ENCODE results near the gene CACNG3.

The CACNG3 gene

GRCh38 chr16:24255456-24256371 is at the start of gene CACNG3:
CACNG3 (plus strand) TSS chr16:24256335; CDS start chr16:24256755, 420 bp downstream.
- no peaks in the 10 kb centered on the region for H3K36me3 ChIP-seq (ENCODE audit: control insufficient read depth, low read depth, low read length)

GRCh38 chr16:24206926-24207325 is 49.2 kb upstream of the CACNG3 start:
- Histone ChIP-seq H3K4me3 (ENCODE audit: low read length) (no peak overlapping the region), H3K36me3 (ENCODE audit: control insufficient read depth, low read depth, low read length) (no peaks in the 10 kb centered on the region), H3K4me1 (ENCODE audit: control insufficient read depth, low read depth, low read length) (peaks cover 20% of the 10 kb centered on the region), H3K9me3 (ENCODE audit: control insufficient read depth, low read depth, low read length) (no peaks in the 10 kb centered on the region), H3K9ac (ENCODE audit: low read length) (no peak overlapping the region), H3K27ac (ENCODE audit: low read length) (no peak overlapping the region), H3K27me3 (ENCODE audit: control insufficient read depth, insufficient read depth, low read length) (no peaks in the 10 kb centered on the region)

More at GRCh38 chr16:24255456-24256371, at the start of gene CACNG3:
- no peaks in the 10 kb centered on the region for H3K9me3 ChIP-seq (ENCODE audit: control insufficient read depth, low read depth, low read length)
- peaks cover 43% of the 10 kb centered on the region for H3K27me3 ChIP-seq (ENCODE audit: control insufficient read depth, insufficient read depth, low read length)
- H3K9ac ChIP-seq (ENCODE audit: low read length): no peak within 1 kb of the TSS
- peak within 1 kb of the TSS; percentile 69 for H3K4me3 ChIP-seq (ENCODE audit: low read length)
- H3K27ac ChIP-seq (ENCODE audit: low read length): no peak within 1 kb of the TSS
- peaks cover 3% of the 10 kb centered on the region for H3K4me1 ChIP-seq (ENCODE audit: control insufficient read depth, low read depth, low read length)

- Histone ChIP-seq H3K9ac (ENCODE audit: low read length) (no peak overlapping the region), H3K4me1 (ENCODE audit: control insufficient read depth, low read depth, low read length) (peaks cover 20% of the 10 kb centered on the region), H3K4me3 (ENCODE audit: low read length) (no peak overlapping the region), H3K36me3 (ENCODE audit: control insufficient read depth, low read depth, low read length) (no peaks in the 10 kb centered on the region), H3K9me3 (ENCODE audit: control insufficient read depth, low read depth, low read length) (no peaks in the 10 kb centered on the region), H3K27me3 (ENCODE audit: control insufficient read depth, insufficient read depth, low read length) (no peaks in the 10 kb centered on the region), H3K27ac (ENCODE audit: low read length) (no peak overlapping the region)
Measured at GRCh38 chr16:24208710-24209109, 47.4 kb upstream of the CACNG3 start.

GRCh38 chr16:24214992-24215391 is 41.1 kb upstream of the CACNG3 start:
- no peak overlapping the region for H3K4me3 ChIP-seq (ENCODE audit: low read length)
- no peaks in the 10 kb centered on the region for H3K27me3 ChIP-seq (ENCODE audit: control insufficient read depth, insufficient read depth, low read length)
- H3K27ac ChIP-seq (ENCODE audit: low read length): no peak overlapping the region
- H3K4me1 ChIP-seq (ENCODE audit: control insufficient read depth, low read depth, low read length): no peaks in the 10 kb centered on the region
- H3K9me3 ChIP-seq (ENCODE audit: control insufficient read depth, low read depth, low read length): no peaks in the 10 kb centered on the region
- no peaks in the 10 kb centered on the region for H3K36me3 ChIP-seq (ENCODE audit: control insufficient read depth, low read depth, low read length)
- no peak overlapping the region for H3K9ac ChIP-seq (ENCODE audit: low read length)

GRCh38 chr16:24216961-24217360 is 39.2 kb upstream of the CACNG3 start:
- Histone ChIP-seq H3K27me3 (ENCODE audit: control insufficient read depth, insufficient read depth, low read length) (no peaks in the 10 kb centered on the region), H3K36me3 (ENCODE audit: control insufficient read depth, low read depth, low read length) (no peaks in the 10 kb centered on the region)

GRCh38 chr16:24217461-24217860 is 38.7 kb upstream of the CACNG3 start:
- Histone ChIP-seq H3K9ac (ENCODE audit: low read length) (no peak overlapping the region), H3K36me3 (ENCODE audit: control insufficient read depth, low read depth, low read length) (no peaks in the 10 kb centered on the region), H3K27me3 (ENCODE audit: control insufficient read depth, insufficient read depth, low read length) (no peaks in the 10 kb centered on the region)

More at GRCh38 chr16:24216961-24217360, 39.2 kb upstream of the CACNG3 start:
- Histone ChIP-seq H3K9ac (ENCODE audit: low read length) (no peak overlapping the region), H3K9me3 (ENCODE audit: control insufficient read depth, low read depth, low read length) (no peaks in the 10 kb centered on the region), H3K4me1 (ENCODE audit: control insufficient read depth, low read depth, low read length) (no peaks in the 10 kb centered on the region), H3K27ac (ENCODE audit: low read length) (no peak overlapping the region), H3K4me3 (ENCODE audit: low read length) (no peak overlapping the region)

GRCh38 chr16:24218299-24218698 is 37.8 kb upstream of the CACNG3 start:
- H3K9ac ChIP-seq (ENCODE audit: low read length): no peak overlapping the region
- H3K36me3 ChIP-seq (ENCODE audit: control insufficient read depth, low read depth, low read length): no peaks in the 10 kb centered on the region
- H3K27ac ChIP-seq (ENCODE audit: low read length): no peak overlapping the region
- H3K4me1 ChIP-seq (ENCODE audit: control insufficient read depth, low read depth, low read length): no peaks in the 10 kb centered on the region
- H3K9me3 ChIP-seq (ENCODE audit: control insufficient read depth, low read depth, low read length): no peaks in the 10 kb centered on the region
- H3K27me3 ChIP-seq (ENCODE audit: control insufficient read depth, insufficient read depth, low read length): no peaks in the 10 kb centered on the region
- no peak overlapping the region for H3K4me3 ChIP-seq (ENCODE audit: low read length)

More at GRCh38 chr16:24217461-24217860, 38.7 kb upstream of the CACNG3 start:
- H3K4me3 ChIP-seq (ENCODE audit: low read length): no peak overlapping the region
- no peak overlapping the region for H3K27ac ChIP-seq (ENCODE audit: low read length)
- H3K9me3 ChIP-seq (ENCODE audit: control insufficient read depth, low read depth, low read length): no peaks in the 10 kb centered on the region
- no peaks in the 10 kb centered on the region for H3K4me1 ChIP-seq (ENCODE audit: control insufficient read depth, low read depth, low read length)

- H3K9me3 ChIP-seq (ENCODE audit: control insufficient read depth, low read depth, low read length): no peaks in the 10 kb centered on the region
- no peaks in the 10 kb centered on the region for H3K27me3 ChIP-seq (ENCODE audit: control insufficient read depth, insufficient read depth, low read length)
- H3K27ac ChIP-seq (ENCODE audit: low read length): no peak overlapping the region
- H3K4me1 ChIP-seq (ENCODE audit: control insufficient read depth, low read depth, low read length): no peaks in the 10 kb centered on the region
- H3K9ac ChIP-seq (ENCODE audit: low read length): no peak overlapping the region
- no peaks in the 10 kb centered on the region for H3K36me3 ChIP-seq (ENCODE audit: control insufficient read depth, low read depth, low read length)
- no peak overlapping the region for H3K4me3 ChIP-seq (ENCODE audit: low read length)
Measured at GRCh38 chr16:24221219-24221618, 34.9 kb upstream of the CACNG3 start.

GRCh38 chr16:24228514-24228913 is 27.6 kb upstream of the CACNG3 start:
- H3K27me3 ChIP-seq (ENCODE audit: control insufficient read depth, insufficient read depth, low read length): no peaks in the 10 kb centered on the region
- no peak overlapping the region for H3K9ac ChIP-seq (ENCODE audit: low read length)
- no peak overlapping the region for H3K27ac ChIP-seq (ENCODE audit: low read length)
- no peaks in the 10 kb centered on the region for H3K4me1 ChIP-seq (ENCODE audit: control insufficient read depth, low read depth, low read length)
- H3K9me3 ChIP-seq (ENCODE audit: control insufficient read depth, low read depth, low read length): no peaks in the 10 kb centered on the region
- no peak overlapping the region for H3K4me3 ChIP-seq (ENCODE audit: low read length)
- H3K36me3 ChIP-seq (ENCODE audit: control insufficient read depth, low read depth, low read length): no peaks in the 10 kb centered on the region

- H3K4me3 ChIP-seq (ENCODE audit: low read length): no peak overlapping the region
- no peak overlapping the region for H3K9ac ChIP-seq (ENCODE audit: low read length)
- no peaks in the 10 kb centered on the region for H3K4me1 ChIP-seq (ENCODE audit: control insufficient read depth, low read depth, low read length)
- H3K27me3 ChIP-seq (ENCODE audit: control insufficient read depth, insufficient read depth, low read length): no peaks in the 10 kb centered on the region
- H3K36me3 ChIP-seq (ENCODE audit: control insufficient read depth, low read depth, low read length): no peaks in the 10 kb centered on the region
- no peaks in the 10 kb centered on the region for H3K9me3 ChIP-seq (ENCODE audit: control insufficient read depth, low read depth, low read length)
- H3K27ac ChIP-seq (ENCODE audit: low read length): no peak overlapping the region
Measured at GRCh38 chr16:24232936-24233335, 23.2 kb upstream of the CACNG3 start.

GRCh38 chr16:24234737-24235136 is 21.4 kb upstream of the CACNG3 start:
- no peak overlapping the region for H3K9ac ChIP-seq (ENCODE audit: low read length)
- H3K36me3 ChIP-seq (ENCODE audit: control insufficient read depth, low read depth, low read length): no peaks in the 10 kb centered on the region
- H3K27me3 ChIP-seq (ENCODE audit: control insufficient read depth, insufficient read depth, low read length): no peaks in the 10 kb centered on the region
- H3K4me1 ChIP-seq (ENCODE audit: control insufficient read depth, low read depth, low read length): no peaks in the 10 kb centered on the region
- no peaks in the 10 kb centered on the region for H3K9me3 ChIP-seq (ENCODE audit: control insufficient read depth, low read depth, low read length)
- H3K4me3 ChIP-seq (ENCODE audit: low read length): no peak overlapping the region
- no peak overlapping the region for H3K27ac ChIP-seq (ENCODE audit: low read length)

GRCh38 chr16:24235806-24236205 is 20.3 kb upstream of the CACNG3 start:
- H3K9ac ChIP-seq (ENCODE audit: low read length): no peak overlapping the region
- H3K4me1 ChIP-seq (ENCODE audit: control insufficient read depth, low read depth, low read length): no peaks in the 10 kb centered on the region
- no peaks in the 10 kb centered on the region for H3K36me3 ChIP-seq (ENCODE audit: control insufficient read depth, low read depth, low read length)
- H3K27me3 ChIP-seq (ENCODE audit: control insufficient read depth, insufficient read depth, low read length): no peaks in the 10 kb centered on the region
- H3K27ac ChIP-seq (ENCODE audit: low read length): no peak overlapping the region
- H3K4me3 ChIP-seq (ENCODE audit: low read length): no peak overlapping the region
- no peaks in the 10 kb centered on the region for H3K9me3 ChIP-seq (ENCODE audit: control insufficient read depth, low read depth, low read length)

Data from iPS-18a (cell line).